A549 (cell line): ENCODE data around the gene CRYBB3.

Experiments used
- CHD4 ChIP-seq: fragments of 200-600 bp; sonication (generic); IDR thresholded peaks from 2 replicates; pipeline ENCODE4 v1.6.1; 2016; ENCODE audit warnings: antibody characterized with exemption, mild to moderate bottlenecking, borderline replicate concordance
- EP300 ChIP-seq, 2 experiments: fragments of >200 bp; sonication (Bioruptor Twin); formaldehyde crosslinking; IDR thresholded peaks; 2 replicates in 1 of 2; 3 replicates in 1 of 2; pipeline ENCODE4 v1.6.1; 2016 to 2017
- HDAC2 ChIP-seq: fragments of 200-600 bp; sonication (generic); IDR thresholded peaks from 2 replicates; pipeline ENCODE4 v1.6.1; 2016
- MAFK ChIP-seq: fragments of 450-650 bp; IDR thresholded peaks from 2 replicates; pipeline ENCODE4 v1.6.1; 2014; ENCODE audit not compliant: partially characterized antibody
- POLR2AphosphoS2 ChIP-seq: conservative IDR thresholded peaks from 2 replicates; pipeline ENCODE4 v1.6.1; 2012; ENCODE audit warnings: low read length, improper control_type of control experiment, inconsistent platforms
- RAD21 ChIP-seq, 2 experiments: fragments of >200 bp in 1 of 2; sonication (Bioruptor Twin) in 1 of 2; formaldehyde crosslinking in 1 of 2; IDR thresholded peaks in 1 of 2; conservative IDR thresholded peaks in 1 of 2; 2 replicates in 1 of 2; 3 replicates in 1 of 2; pipeline ENCODE4 v1.6.1; 2012 to 2018; ENCODE audit warnings: inconsistent platforms in 1 of 2
- TF ChIP-seq, protein P1 (sequence below): fragments of >200 bp; sonication (Bioruptor Twin); formaldehyde crosslinking; IDR thresholded peaks from 3 replicates; pipeline ENCODE4 v1.5.1; 2016
- TF ChIP-seq, protein P2 (sequence below): fragments of 200-600 bp; sonication (generic); IDR thresholded peaks from 2 replicates; pipeline ENCODE4 v1.6.1; 2016; ENCODE audit warnings: antibody characterized with exemption, mild to moderate bottlenecking, moderate library complexity
- TF ChIP-seq, protein P3 (sequence below): IDR thresholded peaks from 2 replicates; pipeline ENCODE4 v1.6.1; 2012

DNA sequence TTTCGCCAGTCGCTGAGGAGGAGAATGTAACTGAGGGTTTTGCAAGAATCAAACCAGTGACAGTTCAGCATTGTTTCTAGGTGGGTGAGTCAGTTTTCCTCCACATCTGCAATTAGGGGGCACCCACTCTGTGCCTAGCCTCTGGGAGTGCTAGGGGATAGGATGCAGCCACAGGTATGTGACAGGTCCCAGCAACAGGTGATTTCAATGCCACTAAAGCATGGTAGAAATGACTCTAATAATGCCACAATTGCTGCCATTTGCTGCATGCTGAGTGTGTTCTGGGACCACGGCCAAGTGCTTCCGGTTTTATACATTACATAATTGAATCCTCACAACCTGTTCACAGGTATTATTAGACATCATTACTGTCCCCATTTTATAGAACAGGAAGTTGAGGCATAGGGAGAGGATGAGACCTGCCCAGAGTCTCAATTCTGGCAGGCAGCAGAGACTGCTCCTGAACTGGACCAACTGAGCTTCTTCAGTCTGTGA lies 20.3 kb downstream of the CRYBB3 start:
- TF ChIP-seq, protein P1, sequence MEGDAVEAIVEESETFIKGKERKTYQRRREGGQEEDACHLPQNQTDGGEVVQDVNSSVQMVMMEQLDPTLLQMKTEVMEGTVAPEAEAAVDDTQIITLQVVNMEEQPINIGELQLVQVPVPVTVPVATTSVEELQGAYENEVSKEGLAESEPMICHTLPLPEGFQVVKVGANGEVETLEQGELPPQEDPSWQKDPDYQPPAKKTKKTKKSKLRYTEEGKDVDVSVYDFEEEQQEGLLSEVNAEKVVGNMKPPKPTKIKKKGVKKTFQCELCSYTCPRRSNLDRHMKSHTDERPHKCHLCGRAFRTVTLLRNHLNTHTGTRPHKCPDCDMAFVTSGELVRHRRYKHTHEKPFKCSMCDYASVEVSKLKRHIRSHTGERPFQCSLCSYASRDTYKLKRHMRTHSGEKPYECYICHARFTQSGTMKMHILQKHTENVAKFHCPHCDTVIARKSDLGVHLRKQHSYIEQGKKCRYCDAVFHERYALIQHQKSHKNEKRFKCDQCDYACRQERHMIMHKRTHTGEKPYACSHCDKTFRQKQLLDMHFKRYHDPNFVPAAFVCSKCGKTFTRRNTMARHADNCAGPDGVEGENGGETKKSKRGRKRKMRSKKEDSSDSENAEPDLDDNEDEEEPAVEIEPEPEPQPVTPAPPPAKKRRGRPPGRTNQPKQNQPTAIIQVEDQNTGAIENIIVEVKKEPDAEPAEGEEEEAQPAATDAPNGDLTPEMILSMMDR: no peak
- TF ChIP-seq RAD21 (conservative IDR thresholded peaks at IDR 0.05 in 1 of 2, IDR thresholded peaks at IDR 0.05 in 1 of 2): no peak
- no peak for TF ChIP-seq HDAC2
- TF ChIP-seq MAFK: no peak
- TF ChIP-seq POLR2AphosphoS2: no peak
- no peak for TF ChIP-seq CHD4
- TF ChIP-seq, protein P2, sequence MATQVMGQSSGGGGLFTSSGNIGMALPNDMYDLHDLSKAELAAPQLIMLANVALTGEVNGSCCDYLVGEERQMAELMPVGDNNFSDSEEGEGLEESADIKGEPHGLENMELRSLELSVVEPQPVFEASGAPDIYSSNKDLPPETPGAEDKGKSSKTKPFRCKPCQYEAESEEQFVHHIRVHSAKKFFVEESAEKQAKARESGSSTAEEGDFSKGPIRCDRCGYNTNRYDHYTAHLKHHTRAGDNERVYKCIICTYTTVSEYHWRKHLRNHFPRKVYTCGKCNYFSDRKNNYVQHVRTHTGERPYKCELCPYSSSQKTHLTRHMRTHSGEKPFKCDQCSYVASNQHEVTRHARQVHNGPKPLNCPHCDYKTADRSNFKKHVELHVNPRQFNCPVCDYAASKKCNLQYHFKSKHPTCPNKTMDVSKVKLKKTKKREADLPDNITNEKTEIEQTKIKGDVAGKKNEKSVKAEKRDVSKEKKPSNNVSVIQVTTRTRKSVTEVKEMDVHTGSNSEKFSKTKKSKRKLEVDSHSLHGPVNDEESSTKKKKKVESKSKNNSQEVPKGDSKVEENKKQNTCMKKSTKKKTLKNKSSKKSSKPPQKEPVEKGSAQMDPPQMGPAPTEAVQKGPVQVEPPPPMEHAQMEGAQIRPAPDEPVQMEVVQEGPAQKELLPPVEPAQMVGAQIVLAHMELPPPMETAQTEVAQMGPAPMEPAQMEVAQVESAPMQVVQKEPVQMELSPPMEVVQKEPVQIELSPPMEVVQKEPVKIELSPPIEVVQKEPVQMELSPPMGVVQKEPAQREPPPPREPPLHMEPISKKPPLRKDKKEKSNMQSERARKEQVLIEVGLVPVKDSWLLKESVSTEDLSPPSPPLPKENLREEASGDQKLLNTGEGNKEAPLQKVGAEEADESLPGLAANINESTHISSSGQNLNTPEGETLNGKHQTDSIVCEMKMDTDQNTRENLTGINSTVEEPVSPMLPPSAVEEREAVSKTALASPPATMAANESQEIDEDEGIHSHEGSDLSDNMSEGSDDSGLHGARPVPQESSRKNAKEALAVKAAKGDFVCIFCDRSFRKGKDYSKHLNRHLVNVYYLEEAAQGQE: no peak
- no peak for TF ChIP-seq EP300 (IDR thresholded peaks at IDR 0.05)
- TF ChIP-seq, protein P3, sequence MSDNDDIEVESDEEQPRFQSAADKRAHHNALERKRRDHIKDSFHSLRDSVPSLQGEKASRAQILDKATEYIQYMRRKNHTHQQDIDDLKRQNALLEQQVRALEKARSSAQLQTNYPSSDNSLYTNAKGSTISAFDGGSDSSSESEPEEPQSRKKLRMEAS: no peak
